ENCODE results near the gene SZT2.
A peak's percentile ranks its signal among the peaks of the same experiment; 100 is the strongest.

SZT2 gene

GRCh38 chr1:43443197-43443946 is 53.7 kb downstream of the SZT2 start:
- DNase-seq = no peak

GRCh38 chr1:43444151-43444828 is 54.6 kb downstream of the SZT2 start:
- no peak for DNase-seq

GRCh38 chr1:43444836-43445235 is 55.1 kb downstream of the SZT2 start:
- no peak for DNase-seq

GRCh38 chr1:43445606-43446387 is 56.1 kb downstream of the SZT2 start:
- no peak for DNase-seq

GRCh38 chr1:43446388-43446740 is 56.7 kb downstream of the SZT2 start:
- no peak for DNase-seq

GRCh38 chr1:43446881-43447835 is 57.5 kb downstream of the SZT2 start:
- no peak for DNase-seq

- no peak for DNase-seq
Measured at GRCh38 chr1:43447891-43448708, 58.4 kb downstream of the SZT2 start.

GRCh38 chr1:43448955-43449707 is 59.4 kb downstream of the SZT2 start:
- DNase-seq = no peak

- DNase-seq = no peak
Measured at GRCh38 chr1:43449708-43450069, 60.0 kb downstream of the SZT2 start.

- no peak for DNase-seq
Measured at GRCh38 chr1:43450251-43450941, 60.7 kb downstream of the SZT2 start.

GRCh38 chr1:43451157-43451591 is 61.5 kb downstream of the SZT2 start:
- DNase-seq = no peak

GRCh38 chr1:43451701-43452532 is 62.2 kb downstream of the SZT2 start:
- DNase-seq = no peak

GRCh38 chr1:43452789-43453441 is 63.2 kb downstream of the SZT2 start:
- no peak for DNase-seq

GRCh38 chr1:43453442-43454269 is 64.0 kb downstream of the SZT2 start, which contains the start of gene HYI:
HYI (minus strand) TSS chr1:43453931; CDS start chr1:43453793, 138 bp downstream.
- peak; percentile 82 to 90 (median 87) for DNase-seq

GRCh38 chr1:43454270-43455011 is 64.7 kb downstream of the SZT2 start:
- DNase-seq = peak; percentile 67 to 74 (median 73)

- DNase-seq = no peak
Measured at GRCh38 chr1:43455213-43455889, 65.7 kb downstream of the SZT2 start.
